ENCODE results near the gene ZNF821. TPM values are rescaled to one million over a fixed set of nuclear protein-coding genes. Genes with fewer than 3 reads are reported as not detected.

The ZNF821 gene
- total RNA-seq, 1 experiment from 2014 or later, result 5.9 TPM

- Histone ChIP-seq H3K9me3 (ENCODE audit: insufficient read depth, low read depth) (no peaks in the 10 kb centered on the region), H3K4me1 (replicated peaks; ENCODE audit: insufficient read depth) (peaks cover 11% of the 10 kb centered on the region), H3K36me3 (ENCODE audit: low read depth) (peaks cover 22% of the 10 kb centered on the region; the same call in 1 of the 2 replicates), H3K27me3 (ENCODE audit: insufficient read depth, low read depth) (no peaks in the 10 kb centered on the region), H3K4me3 (no peak overlapping the region), H2AFZ (no peak overlapping the region), H3K79me2 (ENCODE audit: low read depth) (peaks cover 89% of the 10 kb centered on the region), H4K20me1 (ENCODE audit: insufficient read depth) (peaks cover 75% of the 10 kb centered on the region), H3F3A (ENCODE audit: insufficient read depth, low read depth) (peaks cover 41% of the 10 kb centered on the region), H3K9me2 (ENCODE audit: insufficient read depth) (no peaks in the 10 kb centered on the region), H3K4me2 (no peak overlapping the region), H3K27ac (no peak overlapping the region)
- no TSS peak for BruUV-seq (replicated peaks)
- CTCF ChIA-PET, result interaction anchor here (0.6 kb wide), 1 partner anchor 289 kb away, joined by 4 read pairs; no protein-coding TSS in a partner anchor
- intact Hi-C loops (cut with micrococcal nuclease; ENCODE audit: unreplicated experiment), result no loop called here
- POLR2A ChIA-PET (ENCODE audit: unreplicated experiment), result no interaction called here
- TF ChIP-seq, protein P1, sequence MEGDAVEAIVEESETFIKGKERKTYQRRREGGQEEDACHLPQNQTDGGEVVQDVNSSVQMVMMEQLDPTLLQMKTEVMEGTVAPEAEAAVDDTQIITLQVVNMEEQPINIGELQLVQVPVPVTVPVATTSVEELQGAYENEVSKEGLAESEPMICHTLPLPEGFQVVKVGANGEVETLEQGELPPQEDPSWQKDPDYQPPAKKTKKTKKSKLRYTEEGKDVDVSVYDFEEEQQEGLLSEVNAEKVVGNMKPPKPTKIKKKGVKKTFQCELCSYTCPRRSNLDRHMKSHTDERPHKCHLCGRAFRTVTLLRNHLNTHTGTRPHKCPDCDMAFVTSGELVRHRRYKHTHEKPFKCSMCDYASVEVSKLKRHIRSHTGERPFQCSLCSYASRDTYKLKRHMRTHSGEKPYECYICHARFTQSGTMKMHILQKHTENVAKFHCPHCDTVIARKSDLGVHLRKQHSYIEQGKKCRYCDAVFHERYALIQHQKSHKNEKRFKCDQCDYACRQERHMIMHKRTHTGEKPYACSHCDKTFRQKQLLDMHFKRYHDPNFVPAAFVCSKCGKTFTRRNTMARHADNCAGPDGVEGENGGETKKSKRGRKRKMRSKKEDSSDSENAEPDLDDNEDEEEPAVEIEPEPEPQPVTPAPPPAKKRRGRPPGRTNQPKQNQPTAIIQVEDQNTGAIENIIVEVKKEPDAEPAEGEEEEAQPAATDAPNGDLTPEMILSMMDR (conservative IDR thresholded peaks at IDR 0.05), result no peak
- no peak for TF ChIP-seq EZH2 (IDR thresholded peaks at IDR 0.05; ENCODE audit: low read depth)
- DNase-seq, result no peak
Measured at GRCh38 chr16:71899171-71899570, 15.2 kb upstream of the ZNF821 start.

GRCh38 chr16:71896764-71897368 lies 12.9 kb upstream of the ZNF821 start:
- Histone ChIP-seq H3K9me2 (ENCODE audit: insufficient read depth) (no peaks in the 10 kb centered on the region), H3K27ac (no peak overlapping the region), H3K4me3 (peak overlapping the region; percentile 100), H3F3A (ENCODE audit: insufficient read depth, low read depth) (peaks cover 37% of the 10 kb centered on the region), H3K4me1 (replicated peaks; ENCODE audit: insufficient read depth) (peaks cover 18% of the 10 kb centered on the region), H3K36me3 (ENCODE audit: low read depth) (peaks cover 9% of the 10 kb centered on the region; the same call in 1 of the 2 replicates), H2AFZ (no peak overlapping the region), H4K20me1 (ENCODE audit: insufficient read depth) (peaks cover 52% of the 10 kb centered on the region), H3K79me2 (ENCODE audit: low read depth) (peaks cover 66% of the 10 kb centered on the region), H3K4me2 (peak overlapping the region; percentile 85), H3K27me3 (ENCODE audit: insufficient read depth, low read depth) (no peaks in the 10 kb centered on the region), H3K9me3 (ENCODE audit: insufficient read depth, low read depth) (no peaks in the 10 kb centered on the region)
- BruUV-seq (replicated peaks), result no TSS peak
- intact Hi-C loops (cut with micrococcal nuclease; ENCODE audit: unreplicated experiment), result no loop called here
- POLR2A ChIA-PET (ENCODE audit: unreplicated experiment), result interaction anchor here (0.9 kb wide), 1 partner anchor 88 kb away, joined by 4 read pairs; the partner anchor contains the start of gene AP1G1
- CTCF ChIA-PET, result no interaction called here
- no peak for DNase-seq
- TF ChIP-seq, protein P1 (conservative IDR thresholded peaks at IDR 0.05), result no peak
- TF ChIP-seq EZH2 (IDR thresholded peaks at IDR 0.05; ENCODE audit: low read depth), result no peak

DNA sequence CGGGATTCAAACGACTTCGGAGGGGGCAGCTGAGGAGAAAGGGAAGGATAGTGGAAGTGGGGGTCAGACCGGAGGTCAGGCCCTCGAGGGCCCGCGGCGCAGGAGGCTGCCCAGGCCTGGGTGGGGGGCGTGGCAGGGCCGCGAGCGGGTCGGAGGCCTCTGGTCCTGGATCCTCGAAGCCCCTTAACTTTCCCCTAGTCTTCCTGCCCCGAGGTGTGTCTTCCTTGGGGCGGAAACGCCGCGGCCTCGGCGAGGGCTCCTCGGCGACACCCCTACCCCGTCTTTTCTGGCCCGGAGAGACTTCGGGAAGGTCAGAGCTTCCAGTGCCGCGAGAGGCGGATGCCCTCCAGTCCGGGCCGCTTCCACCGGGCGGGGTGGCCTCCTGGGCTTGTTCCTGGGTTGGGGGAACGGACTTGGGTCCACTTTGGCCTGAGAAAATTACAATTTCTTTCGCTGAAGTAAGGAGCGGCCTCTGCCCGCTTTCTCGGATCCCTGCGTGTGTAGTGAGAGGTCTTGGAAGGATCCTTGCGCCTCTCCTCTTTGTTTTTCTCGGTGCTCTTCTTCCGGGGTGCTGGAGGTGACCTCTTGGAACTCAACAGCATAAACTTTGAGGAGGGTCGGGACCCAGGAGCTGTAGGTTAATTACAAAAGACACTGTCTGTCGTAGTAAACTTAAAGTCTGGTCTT lies 11.8 kb upstream of the ZNF821 start:
- peaks cover 41% of the 10 kb centered on the region for H4K20me1 ChIP-seq (ENCODE audit: insufficient read depth)
- no peak for TF ChIP-seq EZH2 (IDR thresholded peaks at IDR 0.05; ENCODE audit: low read depth)
- TF ChIP-seq, protein P1 (conservative IDR thresholded peaks at IDR 0.05), result no peak
- peak in 1 of 2 experiments; percentile 42 for DNase-seq

More for the DNA sequence above, 11.8 kb upstream of the ZNF821 start:
- POLR2A ChIA-PET (ENCODE audit: unreplicated experiment), result interaction anchor here (0.5 to 0.9 kb wide), 2 partner anchors 87 kb away, joined by 4 to 5 read pairs; partner anchors contain the start of gene AP1G1
- Histone ChIP-seq H3K9me3 (ENCODE audit: insufficient read depth, low read depth) (no peaks in the 10 kb centered on the region), H3K36me3 (ENCODE audit: low read depth) (peaks cover 6% of the 10 kb centered on the region; the same call in 1 of the 2 replicates), H2AFZ (peak overlapping the region; percentile 88), H3K79me2 (ENCODE audit: low read depth) (peaks cover 56% of the 10 kb centered on the region), H3F3A (ENCODE audit: insufficient read depth, low read depth) (peaks cover 40% of the 10 kb centered on the region), H3K27ac (peak overlapping the region; percentile 90), H3K4me3 (peak overlapping the region; percentile 100), H3K9me2 (ENCODE audit: insufficient read depth) (no peaks in the 10 kb centered on the region), H3K4me2 (peak overlapping the region; percentile 85), H3K27me3 (ENCODE audit: insufficient read depth, low read depth) (no peaks in the 10 kb centered on the region), H3K4me1 (replicated peaks; ENCODE audit: insufficient read depth) (peaks cover 23% of the 10 kb centered on the region)
- BruUV-seq (replicated peaks), result TSS peak; percentile 57
- intact Hi-C loops (cut with micrococcal nuclease; ENCODE audit: unreplicated experiment), result loop anchor here (1.0 kb wide), 1 partner anchor 88 kb away; the partner anchor contains the start of gene AP1G1
- CTCF ChIA-PET, result no interaction called here
